ENCODE measurements around the gene KXD1.

Gene KXD1

GRCh38 chr19:18603255-18603957 is 45.7 kb downstream of the KXD1 start:
- peak in 3 of 4 experiments; percentile 26 to 59 (median 39) for DNase-seq

GRCh38 chr19:18603958-18604819 is 46.5 kb downstream of the KXD1 start:
- no peak for DNase-seq

DNA sequence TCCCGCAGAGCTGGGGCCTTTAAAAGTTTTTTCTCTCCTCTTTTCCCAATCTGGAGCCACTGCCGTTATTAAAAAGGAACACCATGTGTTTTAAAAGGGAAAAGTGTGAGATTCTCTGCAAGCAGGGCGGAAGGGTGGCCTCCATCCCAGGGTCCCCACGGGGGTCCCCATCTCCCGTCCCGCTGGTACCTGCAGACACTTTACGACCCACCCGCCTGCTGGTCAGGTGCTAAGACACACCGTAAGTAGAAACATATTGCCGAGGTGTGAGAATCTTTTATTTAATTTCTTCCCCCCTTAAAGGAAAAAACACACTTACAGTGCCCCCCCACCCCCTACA is 47.1 kb downstream of the KXD1 start:
- DNase-seq: no peak

GRCh38 chr19:18605196-18605545 is 47.5 kb downstream of the KXD1 start:
- DNase-seq: no peak

DNA sequence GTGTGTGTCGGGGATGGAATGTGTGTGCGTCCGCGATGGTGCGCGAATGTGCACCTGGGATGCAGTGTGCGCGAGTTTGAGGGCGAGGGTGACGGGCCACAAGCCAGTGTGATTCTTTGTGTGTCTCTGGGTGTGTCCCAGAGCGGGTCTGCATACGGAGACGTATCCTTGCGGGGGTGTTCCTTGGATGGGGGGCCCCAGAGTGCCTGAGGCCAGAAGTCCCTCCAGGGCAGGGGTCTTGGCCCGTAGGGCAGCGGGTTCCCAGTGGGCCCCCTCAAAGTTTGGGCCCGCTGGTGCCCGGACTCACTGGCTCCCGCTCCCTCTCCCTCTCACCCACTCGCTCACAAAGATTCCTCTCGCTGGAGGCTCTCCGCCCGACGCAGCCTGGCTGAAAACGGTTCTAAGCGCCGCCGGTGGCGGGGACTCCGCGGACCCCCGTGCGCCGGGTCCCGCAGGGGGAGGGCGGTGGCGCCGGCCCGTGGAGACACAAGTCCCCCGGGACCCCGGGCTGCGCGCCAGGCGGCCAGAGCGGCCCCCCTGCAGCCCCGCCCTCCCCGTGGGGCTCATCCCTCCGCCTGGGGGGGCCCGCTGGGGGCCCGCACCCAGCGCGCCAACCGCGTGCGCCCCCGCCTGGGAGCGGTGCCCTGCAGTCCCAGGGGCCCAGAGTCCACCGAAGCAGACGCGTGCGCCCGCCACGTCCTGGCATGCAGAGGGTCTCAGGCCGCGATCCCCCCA is 48.0 kb downstream of the KXD1 start:
- no peak for DNase-seq

DNA sequence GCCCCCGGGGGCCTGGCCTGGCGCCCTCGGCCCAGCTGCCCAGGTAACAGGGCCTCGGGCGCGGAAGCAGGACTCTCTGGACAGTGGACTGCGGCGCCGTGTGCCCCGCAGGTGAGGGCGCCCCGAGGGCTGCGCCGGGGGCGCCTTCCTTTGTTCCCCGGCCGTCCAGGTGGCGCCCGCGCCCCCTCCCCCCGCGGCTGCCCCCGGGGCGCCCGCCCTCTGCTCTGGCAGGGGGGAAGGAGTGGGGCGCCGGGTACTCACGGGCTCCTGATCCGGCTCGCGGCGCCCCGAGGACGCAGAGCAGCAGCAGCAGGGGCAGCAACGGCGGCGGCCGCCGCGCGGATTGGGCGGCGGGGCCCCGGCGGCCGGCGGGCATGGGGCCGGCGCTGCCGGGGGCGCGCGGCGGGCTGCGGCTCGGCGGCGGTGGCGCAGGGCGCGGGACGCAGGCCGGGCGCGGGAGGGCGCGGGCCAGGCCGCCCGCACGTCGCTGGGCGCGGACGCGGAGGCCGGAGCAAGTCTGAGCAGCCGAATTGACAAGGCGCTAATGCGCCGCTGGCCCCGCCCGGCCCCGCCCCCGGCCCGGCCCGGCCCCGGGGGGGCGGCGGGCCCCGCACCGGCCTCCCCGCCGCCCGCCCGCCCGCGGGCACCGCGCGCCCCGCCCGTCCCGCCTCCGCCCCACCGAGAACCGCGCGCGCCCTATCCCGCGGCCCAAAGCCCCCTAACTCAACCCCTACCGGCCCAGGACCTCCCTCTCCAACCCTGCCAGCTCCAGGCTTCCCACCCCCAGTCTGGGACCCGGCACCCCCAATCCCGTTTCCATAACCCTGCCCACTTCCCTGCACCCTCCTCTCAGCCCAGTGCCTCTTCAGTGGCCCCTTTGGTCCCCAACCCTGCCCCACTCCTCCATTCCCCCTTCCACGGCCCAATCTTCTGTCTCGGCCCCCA is 48.9 kb downstream of the KXD1 start, which contains the start of gene CRLF1:
CRLF1 (minus strand) TSS at position 519 of the 945 bp plus-strand sequence; CDS start at position 376, 143 bp downstream.
- peak in 1 of 4 experiments; percentile 17 for DNase-seq

GRCh38 chr19:18607226-18608101 is 49.8 kb downstream of the KXD1 start:
- DNase-seq: peak in 1 of 4 experiments; percentile 40

- DNase-seq: no peak
Observed at GRCh38 chr19:18608102-18608804, 50.6 kb downstream of the KXD1 start.

GRCh38 chr19:18608805-18609716 is 51.4 kb downstream of the KXD1 start:
- no peak for DNase-seq

DNA sequence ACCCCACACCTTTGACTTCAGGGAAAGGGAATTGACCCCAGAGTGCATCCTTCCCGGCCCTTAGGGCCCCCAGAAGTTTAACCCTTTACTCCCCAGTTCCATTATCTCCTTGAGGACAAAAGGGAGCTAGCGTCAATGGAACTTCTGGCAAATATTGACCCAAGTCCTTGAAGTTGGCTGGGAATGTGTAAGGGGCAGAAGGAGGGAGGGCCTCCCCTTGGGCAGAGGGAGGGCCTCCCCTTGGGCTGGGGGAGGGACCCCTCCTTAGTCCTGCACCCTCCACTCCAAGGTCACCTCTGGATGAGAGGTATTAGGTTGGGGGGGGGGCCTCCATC is 52.0 kb downstream of the KXD1 start:
- no peak for DNase-seq

DNA sequence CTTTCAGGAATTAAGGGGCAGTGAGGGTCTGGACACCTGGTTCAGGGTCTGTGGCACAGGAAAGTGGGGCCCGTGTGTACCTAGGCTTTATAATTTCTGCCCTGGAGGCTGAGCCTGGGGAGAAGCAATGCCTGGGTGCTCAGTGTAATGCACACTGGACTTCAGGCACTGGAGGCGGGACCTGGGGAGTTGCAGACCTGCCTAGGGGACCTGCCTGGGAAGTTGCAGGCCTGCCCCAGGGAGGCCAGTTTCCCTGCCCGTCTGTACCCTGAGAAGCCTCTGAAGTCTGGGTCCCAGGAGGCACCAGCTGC is 52.5 kb downstream of the KXD1 start:
- DNase-seq: no peak

GRCh38 chr19:18610556-18611326 is 53.1 kb downstream of the KXD1 start:
- no peak for DNase-seq

DNA sequence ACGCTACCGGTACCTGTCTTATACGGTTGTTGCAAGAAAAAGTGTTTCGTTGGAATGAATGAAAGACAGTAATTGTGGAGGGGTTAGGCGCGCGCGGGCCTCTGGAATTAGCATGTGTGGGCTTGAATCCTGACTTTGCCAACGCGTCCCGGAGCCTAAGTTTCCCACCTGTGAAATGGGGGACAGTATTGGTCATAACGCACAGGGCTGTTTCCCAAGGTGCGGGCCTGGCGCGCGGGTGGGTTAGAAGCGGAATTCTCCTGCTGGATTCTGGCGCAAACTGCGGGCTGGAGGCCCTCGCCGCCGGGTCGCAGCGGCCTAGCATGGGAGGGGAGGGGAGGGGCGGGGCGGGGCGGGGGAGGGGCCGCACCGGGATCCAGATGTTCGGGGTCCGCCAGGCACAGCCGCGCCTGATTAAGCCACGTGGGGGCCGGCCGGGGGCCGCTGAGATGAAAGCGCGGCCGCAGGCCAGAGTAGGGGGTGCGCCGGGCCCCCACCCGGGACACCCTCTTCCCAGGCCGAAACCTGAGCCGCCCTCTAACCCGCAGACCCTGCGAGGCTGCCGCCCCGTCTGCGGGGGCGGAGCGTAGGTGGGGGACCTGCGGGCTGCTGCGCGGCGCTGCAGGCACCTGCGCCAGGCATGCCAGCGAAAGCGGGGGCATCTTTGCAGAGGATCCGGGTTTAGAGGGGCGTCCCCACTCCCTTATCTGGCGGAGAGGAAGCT is 53.8 kb downstream of the KXD1 start:
- no peak for DNase-seq

- no peak for DNase-seq
Observed at GRCh38 chr19:18612051-18612771, 54.5 kb downstream of the KXD1 start.

GRCh38 chr19:18612772-18613588 is 55.3 kb downstream of the KXD1 start, which contains the start of gene TMEM59L:
Gene TMEM59L, plus strand, starts transcription at chr19:18612870. Its CDS starts 89 bp downstream, at chr19:18612959.
- DNase-seq: peak in 1 of 4 experiments; percentile 35

DNA sequence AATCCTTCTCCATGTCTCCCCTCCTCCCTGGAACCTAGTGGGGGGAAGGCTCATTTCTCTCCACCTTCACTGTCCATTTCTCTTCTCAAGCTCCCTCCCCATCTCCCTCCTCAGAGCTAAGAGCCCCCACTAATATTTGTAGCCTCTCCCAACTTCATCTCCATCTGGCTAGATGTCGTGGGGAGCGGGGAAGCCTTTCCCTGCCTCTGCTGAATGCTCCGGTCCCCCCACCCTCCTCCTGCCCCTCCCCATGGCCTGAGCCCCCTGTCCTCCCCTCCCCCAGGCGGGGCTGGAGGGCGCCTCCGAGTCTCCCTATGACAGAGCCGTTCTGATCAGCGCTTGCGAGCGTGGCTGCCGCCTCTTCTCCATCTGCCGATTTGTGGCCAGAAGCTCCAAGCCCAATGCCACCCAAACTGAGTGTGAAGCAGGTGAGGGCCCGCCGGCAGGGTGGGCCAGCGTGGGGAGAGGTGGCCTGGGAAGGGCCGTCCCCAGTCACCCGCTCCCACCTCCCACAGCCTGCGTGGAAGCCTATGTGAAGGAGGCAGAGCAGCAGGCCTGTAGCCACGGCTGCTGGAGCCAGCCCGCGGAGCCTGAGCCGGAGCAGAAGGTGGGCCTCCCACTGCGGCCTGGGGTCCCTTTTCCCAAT is 56.0 kb downstream of the KXD1 start:
- no peak for DNase-seq

Measured in suppressor macrophage (primary cell).